ENCODE data around the gene SELENON.

DNA sequence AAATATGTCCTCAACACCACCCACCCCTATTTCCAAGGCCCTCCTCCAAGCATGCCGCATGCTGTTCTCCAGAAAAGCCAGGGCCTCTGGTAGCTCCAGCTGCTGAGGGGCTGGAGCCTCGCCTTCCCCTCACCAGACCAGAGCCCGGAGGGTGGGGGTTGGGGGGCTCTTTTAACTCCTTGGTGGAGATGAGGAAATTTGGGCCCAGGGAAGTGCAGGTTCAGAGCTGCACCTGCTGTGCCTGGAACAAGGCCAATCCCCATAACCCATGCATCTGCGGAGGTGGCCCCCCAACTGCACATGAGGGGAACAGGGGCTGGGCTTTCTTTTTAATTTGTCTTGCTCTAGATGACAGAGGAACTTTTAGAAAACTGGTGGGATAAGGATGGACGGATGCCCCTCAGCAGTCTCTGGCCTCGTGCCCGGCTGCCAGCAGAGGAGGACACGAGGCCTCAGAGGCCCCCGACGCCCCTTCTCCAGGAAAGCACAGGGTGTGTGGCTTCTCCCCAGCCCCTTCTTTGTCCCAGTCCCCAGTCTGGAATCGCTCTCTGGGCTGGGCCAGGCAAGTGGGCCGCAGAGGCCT is 550 bp upstream of the SELENON start:
- TF ChIP-seq, protein P1, sequence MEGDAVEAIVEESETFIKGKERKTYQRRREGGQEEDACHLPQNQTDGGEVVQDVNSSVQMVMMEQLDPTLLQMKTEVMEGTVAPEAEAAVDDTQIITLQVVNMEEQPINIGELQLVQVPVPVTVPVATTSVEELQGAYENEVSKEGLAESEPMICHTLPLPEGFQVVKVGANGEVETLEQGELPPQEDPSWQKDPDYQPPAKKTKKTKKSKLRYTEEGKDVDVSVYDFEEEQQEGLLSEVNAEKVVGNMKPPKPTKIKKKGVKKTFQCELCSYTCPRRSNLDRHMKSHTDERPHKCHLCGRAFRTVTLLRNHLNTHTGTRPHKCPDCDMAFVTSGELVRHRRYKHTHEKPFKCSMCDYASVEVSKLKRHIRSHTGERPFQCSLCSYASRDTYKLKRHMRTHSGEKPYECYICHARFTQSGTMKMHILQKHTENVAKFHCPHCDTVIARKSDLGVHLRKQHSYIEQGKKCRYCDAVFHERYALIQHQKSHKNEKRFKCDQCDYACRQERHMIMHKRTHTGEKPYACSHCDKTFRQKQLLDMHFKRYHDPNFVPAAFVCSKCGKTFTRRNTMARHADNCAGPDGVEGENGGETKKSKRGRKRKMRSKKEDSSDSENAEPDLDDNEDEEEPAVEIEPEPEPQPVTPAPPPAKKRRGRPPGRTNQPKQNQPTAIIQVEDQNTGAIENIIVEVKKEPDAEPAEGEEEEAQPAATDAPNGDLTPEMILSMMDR (IDR thresholded peaks at IDR 0.05) = no peak
- no peak for TF ChIP-seq POLR2A (IDR thresholded peaks at IDR 0.05)

All from adrenal gland (tissue), 5 donors.